GM18519 (cell line): ENCODE results near the gene MALRD1.

Experiments
- ATAC-seq: cut with Tn5 transposase; IDR thresholded peaks from one replicate; pipeline ENCODE4 v1.9.1; 2021; ENCODE audit warnings: mild to moderate bottlenecking, moderate library complexity; ENCODE audit not compliant: unreplicated experiment, low FRiP score

MALRD1 gene

DNA sequence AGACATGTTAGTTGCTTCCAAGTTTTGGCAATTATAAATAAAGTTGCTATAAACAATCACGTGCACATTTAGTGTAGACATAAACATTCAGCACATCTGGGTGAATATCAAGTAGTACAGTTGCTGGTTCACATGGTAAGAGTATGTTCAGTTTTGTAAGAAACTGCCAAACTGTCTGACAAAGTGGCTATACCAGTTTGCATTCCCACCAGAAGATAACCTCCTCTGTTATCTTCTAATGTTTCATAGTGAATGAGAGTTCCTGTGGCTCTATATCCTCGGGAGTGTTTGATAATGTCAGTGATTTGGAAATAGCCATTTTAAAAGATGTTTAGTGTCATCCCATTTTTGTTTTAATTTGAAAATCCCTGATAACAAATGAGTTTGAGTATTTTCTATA lies 508.1 kb downstream of the MALRD1 start:
- no peak for ATAC-seq

- no peak for ATAC-seq
Measured at GRCh38 chr10:19561181-19561580, 512.6 kb downstream of the MALRD1 start.

DNA sequence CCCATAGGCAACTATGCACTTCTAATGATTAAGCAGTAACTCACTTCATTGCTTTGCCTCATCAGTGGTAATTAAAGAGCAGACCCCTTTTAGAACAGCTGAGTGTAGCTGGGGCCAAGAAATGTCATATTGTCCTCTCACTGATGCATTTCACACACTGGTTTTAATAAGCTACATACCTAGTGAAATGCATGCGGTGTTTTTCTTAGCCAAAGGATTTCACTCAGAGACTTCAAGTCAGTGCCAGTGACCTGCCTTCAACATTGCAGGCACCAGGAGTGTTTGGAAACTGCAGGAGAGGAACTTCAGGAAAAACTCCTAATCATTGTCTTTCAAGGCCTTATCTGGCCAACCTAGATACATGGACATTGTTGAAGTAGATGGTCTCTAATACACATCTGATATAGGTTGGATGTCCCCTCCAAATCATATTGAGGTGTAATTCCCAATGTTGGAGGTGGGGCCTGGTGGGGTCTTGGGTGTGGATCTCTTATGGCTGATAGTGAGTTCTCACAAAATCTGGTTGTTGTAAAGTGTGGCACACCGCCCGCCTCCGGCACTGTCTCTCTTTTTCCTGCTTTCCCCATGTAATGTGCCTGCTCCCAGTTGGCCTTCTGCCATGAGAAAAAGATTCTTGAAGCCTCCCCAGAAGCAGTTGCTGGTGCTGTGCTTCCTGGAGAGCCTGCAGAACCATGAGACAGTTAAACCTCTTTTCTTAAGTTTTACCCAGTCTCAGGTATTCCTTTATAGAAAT lies 515.0 kb downstream of the MALRD1 start:
- no peak for ATAC-seq

DNA sequence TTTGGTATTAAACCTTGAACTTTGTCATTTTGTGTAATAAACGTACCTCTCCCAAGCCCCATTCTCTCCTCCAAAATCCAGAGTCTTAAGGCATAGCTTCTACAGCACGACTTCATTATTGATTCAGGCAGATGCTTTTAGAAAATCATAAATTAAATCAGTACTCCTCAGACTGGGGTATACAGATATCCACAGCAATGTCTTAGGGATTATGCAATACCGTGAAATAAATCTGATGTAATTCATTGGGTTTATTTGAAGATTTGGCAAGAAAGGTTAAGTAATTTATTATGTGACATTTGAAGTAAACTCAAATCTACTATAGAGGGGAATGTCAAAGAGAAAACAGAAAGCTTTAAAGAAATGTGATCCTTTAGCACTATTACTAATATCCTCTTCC lies 521.5 kb downstream of the MALRD1 start:
- ATAC-seq, result no peak

GRCh38 chr10:19570991-19571390 lies 522.4 kb downstream of the MALRD1 start:
- ATAC-seq, result no peak

GRCh38 chr10:19572056-19572455 lies 523.5 kb downstream of the MALRD1 start:
- ATAC-seq, result no peak

DNA sequence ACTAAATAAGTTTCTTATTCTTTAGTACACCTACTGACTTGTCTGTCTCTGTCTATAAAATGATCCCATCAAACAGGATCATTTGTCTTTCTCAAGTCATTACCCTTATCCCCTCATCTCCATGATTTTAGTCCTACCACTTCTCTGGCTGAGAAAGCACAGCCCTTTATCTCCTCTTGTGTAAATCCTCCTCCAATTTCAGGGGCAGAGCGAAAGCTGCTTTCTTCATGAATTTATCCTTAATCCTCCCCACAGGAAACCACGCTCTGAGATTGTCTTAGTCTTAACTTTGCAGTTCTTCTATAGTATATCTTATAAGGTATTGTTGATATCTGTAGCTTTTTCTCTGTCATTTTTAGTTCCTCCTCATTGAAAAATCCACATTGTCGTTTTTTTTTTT lies 528.0 kb downstream of the MALRD1 start:
- no peak for ATAC-seq

DNA sequence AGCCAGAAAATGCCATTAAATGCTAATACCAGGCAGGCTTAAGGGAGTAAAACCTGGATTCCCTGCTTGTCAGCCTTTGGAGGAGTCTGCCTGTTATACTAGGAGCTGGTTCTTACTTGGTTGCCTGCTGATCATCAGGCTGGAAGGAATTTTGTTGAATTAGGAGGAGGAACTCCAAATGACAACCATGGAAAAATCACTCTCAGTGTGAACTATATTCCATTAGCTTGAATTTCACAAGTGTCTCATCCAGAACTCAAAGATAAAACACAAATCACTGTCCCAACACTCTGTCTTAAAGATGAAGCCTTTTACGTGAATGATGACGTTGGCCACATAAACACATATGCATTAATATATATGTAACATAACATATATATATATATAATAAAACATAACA lies 528.8 kb downstream of the MALRD1 start:
- ATAC-seq, result no peak

DNA sequence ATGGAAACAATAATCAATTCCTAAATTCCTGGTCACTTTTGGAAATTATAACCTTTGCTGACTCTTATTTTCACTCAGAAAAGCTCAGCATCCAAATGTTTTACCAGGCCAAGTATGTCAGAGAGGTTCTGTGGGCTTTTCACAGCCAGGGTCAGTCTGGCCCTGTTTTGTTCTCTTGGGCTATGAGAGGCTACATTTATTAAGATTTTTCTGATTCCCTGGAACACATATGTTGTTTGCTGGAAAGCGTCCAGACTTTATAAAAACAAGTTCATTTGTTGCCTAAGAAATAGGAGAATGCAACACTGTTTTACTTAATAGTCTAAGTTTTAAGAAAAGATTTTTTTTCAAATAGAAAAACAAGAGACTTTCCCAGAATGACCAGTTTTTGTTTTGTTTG lies 529.2 kb downstream of the MALRD1 start:
- no peak for ATAC-seq

DNA sequence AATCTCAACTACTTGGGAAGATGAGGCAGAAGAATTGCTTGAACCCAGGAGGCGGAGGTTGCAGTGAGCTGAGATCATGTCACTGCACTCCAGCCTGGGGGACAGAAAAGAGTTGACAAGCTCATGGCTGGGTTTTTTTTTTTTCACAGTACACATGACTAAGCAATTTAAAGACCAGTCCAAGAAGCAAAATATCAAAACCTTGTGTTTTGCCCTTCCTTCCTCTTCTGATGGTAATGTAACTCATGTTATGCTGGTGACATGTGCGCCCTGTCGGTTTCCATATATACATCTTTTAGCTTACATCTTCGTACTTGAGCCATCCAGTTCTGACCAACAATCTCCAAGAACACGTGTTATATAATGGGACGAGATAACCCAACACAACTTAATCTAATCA lies 530.0 kb downstream of the MALRD1 start:
- no peak for ATAC-seq

- no peak for ATAC-seq
Measured at GRCh38 chr10:19579761-19580545, 531.4 kb downstream of the MALRD1 start.

GRCh38 chr10:19580691-19581090 lies 532.1 kb downstream of the MALRD1 start:
- ATAC-seq, result no peak

- no peak for ATAC-seq
Measured at GRCh38 chr10:19588608-19589007, 540.0 kb downstream of the MALRD1 start.

GRCh38 chr10:19592276-19592675 lies 543.7 kb downstream of the MALRD1 start:
- no peak for ATAC-seq

DNA sequence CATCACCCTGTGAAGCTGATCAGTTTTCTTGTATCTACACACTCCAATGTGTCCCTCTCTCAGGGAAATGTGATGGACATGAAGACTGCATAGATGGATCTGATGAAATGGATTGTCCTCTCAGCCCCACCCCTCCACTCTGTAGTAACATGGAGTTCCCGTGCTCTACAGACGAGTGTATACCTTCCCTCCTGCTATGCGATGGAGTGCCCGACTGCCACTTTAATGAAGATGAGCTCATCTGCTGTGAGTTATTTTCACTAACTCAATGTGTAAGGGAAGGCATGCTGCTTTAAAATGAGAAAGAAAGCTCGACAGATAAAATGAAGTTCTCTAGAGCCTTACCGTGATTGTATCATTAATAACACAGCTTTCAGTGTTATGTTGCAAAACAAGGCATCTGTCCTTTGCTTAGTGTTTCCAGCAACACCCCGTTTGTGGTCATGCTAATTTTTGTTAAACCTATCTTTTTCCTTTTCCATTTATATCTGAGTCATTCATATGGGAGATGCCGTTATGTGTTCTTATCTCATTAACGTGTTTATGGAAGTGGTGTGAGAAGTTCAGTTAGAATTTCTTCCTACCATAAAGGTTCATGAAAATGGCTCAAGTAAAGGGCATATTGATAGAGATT lies 546.7 kb downstream of the MALRD1 start:
- no peak for ATAC-seq

DNA sequence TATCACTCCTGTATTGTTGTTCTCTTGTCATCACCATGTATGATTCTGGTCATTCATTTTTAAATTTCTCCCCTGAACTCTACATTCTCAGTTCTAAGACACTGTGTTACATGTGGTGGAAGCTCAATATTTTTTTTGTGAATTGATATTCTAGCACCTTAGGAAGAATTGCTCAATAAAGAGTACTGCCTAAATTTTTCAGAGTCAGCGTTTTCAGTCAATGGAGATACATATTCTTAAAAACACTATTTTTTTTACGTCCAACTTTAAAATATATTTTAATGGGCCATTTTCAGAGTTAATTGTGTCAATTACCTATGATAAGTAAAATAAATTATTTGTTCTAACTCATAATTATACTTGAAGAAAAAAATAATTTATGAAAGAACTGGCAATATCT lies 557.2 kb downstream of the MALRD1 start:
- ATAC-seq, result no peak

DNA sequence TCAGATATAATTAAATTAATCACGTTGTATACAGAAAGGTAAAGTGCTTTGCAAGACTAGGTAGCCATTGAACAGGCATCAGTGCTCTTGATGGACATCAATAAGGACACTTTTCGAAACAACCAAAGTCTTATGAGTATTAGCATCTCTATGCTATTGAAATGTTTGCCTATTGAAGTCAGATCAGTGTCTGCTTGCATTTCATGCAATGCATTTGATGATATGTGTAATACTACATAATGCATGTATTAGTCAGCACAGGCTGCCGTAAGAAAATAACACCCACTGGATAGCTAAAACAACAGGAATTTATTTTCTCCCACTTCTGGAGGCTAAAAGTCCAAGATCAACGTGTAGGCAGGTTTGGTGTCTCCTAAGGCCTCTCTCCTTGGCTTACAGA lies 558.4 kb downstream of the MALRD1 start:
- no peak for ATAC-seq

DNA sequence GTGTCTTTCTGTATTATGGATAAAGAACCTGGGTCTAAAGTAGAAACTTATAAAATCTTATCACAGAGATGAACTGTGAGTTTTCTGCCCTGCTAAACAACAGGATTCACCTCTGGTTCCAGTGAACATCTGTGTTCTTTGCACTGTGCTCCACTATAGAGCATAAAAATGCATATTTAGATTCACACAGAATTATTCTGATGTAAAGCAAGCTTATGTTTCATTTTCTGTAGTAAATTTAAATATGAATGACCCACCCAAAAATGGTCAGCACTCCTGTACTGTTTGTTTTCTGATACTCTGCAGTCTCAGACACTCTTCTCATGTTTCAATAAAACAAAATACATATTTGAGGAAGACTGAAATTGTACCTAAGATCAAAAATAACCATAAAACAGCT lies 563.2 kb downstream of the MALRD1 start:
- ATAC-seq, result no peak

GRCh38 chr10:19616966-19617365 lies 568.4 kb downstream of the MALRD1 start:
- ATAC-seq, result no peak

DNA sequence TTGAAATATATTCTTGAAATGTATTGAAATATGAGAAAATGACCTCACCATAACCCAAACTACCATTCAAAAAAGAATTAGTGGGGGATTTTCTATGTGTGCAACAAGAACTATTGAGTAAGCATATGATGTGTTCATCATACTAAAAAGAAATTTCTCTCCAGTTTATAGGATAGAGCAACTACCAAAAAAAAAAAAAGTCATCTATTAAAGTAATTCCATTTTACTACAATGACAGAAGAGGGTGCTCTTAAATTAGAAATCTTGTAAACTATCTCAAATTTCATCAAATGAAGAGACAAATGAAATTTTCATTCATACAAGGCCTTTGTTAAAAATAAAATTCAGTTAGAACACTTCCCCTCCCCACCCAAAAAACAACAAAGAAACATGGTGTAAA lies 572.2 kb downstream of the MALRD1 start:
- no peak for ATAC-seq

GRCh38 chr10:19623321-19623720 lies 574.7 kb downstream of the MALRD1 start:
- ATAC-seq, result no peak

DNA sequence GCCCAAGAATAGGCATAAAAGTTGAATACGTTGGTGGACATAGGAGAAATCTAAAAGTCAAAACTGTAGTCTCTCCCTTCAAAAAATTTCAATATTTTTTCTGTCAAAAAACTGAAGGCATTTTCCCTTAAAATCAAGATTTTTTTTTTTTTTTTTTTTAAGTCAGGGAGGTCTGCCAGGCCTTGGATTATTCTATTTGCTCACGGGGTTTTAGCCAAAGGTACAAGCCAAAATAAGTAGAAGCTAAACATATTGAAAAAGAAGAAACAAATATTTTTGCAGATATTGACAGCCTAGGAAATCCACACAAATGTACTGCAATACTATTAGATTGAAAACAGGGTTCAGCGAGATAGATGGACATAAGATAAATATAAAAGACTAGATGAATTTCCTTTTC lies 577.6 kb downstream of the MALRD1 start:
- no peak for ATAC-seq
